ENCODE results near the gene PARD3. TPM values are rescaled to one million over a fixed set of nuclear protein-coding genes. Genes with fewer than 3 reads are reported as not detected.

Gene PARD3
- total and polyA plus RNA-seq, 2 experiments from 2014 or later: 47.2 to 59.7 TPM

DNA sequence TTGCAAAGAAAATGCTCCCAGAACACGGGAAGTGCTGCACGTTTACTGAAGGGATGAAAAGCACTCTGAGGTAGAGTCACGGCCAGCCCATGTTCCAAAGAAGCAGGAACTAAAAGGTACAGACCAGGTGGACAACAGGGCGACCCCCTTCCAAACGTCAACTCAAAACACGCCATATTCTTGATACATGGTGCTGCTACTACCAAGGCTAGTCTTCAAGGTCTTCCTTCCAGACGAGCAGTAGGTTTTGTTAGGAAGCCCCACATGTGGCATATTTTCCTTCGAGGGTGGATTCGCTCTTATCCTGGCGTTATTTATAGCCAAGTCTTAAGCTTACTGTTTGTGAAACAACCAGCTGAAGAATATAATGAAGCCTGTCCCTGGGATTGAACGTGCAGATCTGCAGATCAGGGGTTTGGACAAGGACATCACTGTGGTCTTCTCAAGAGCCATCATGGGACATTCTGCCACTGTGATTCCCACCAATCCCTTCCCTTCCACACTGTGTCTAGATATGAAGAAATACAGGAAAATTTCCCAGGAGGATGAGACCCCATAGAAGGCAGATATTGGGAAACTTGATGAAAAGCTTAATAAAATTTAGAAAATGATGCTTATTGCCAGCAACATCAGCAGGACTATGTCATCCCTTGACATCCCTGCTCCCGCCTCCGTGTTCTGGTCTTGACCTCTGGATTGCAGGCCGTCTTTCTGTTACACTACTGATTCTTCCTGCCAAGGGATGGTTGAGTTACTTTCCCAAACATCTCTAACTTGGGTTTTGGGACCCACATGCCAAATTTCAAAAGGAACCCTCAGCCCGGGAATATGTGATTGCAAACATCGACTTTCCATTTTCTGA is 734.4 kb downstream of the PARD3 start:
- no peak overlapping the region for H2AFZ ChIP-seq
- H4K20me1 ChIP-seq (ENCODE audit: insufficient read depth, poor library complexity, severe bottlenecking): no peaks in the 10 kb centered on the region
- DNase-seq (ENCODE audit: low spot score): no peak
- no peaks in the 10 kb centered on the region for H3K27me3 ChIP-seq
- H3K9me3 ChIP-seq (ENCODE audit: low read depth): no peaks in the 10 kb centered on the region
- no peak overlapping the region for H3K27ac ChIP-seq
- H3K36me3 ChIP-seq (replicated peaks; ENCODE audit: insufficient read depth, low read depth): no peaks in the 10 kb centered on the region
- no peaks in the 10 kb centered on the region for H3K4me1 ChIP-seq (ENCODE audit: insufficient read depth)
- H3K4me2 ChIP-seq: no peak overlapping the region
- no peak overlapping the region for H3K4me3 ChIP-seq
- H3K79me2 ChIP-seq: no peaks in the 10 kb centered on the region
- H3K9me2 ChIP-seq (replicated peaks; ENCODE audit: insufficient read depth): no peaks in the 10 kb centered on the region
- WGBS (ENCODE audit: low lambda C conversion rate, missing lambda C conversion rate): 92% methylated on average over 16 of the region's 16 CpGs
- no peak for TF ChIP-seq EZH2 (IDR thresholded peaks at IDR 0.05; ENCODE audit: borderline replicate concordance)
- TF ChIP-seq, protein P1, sequence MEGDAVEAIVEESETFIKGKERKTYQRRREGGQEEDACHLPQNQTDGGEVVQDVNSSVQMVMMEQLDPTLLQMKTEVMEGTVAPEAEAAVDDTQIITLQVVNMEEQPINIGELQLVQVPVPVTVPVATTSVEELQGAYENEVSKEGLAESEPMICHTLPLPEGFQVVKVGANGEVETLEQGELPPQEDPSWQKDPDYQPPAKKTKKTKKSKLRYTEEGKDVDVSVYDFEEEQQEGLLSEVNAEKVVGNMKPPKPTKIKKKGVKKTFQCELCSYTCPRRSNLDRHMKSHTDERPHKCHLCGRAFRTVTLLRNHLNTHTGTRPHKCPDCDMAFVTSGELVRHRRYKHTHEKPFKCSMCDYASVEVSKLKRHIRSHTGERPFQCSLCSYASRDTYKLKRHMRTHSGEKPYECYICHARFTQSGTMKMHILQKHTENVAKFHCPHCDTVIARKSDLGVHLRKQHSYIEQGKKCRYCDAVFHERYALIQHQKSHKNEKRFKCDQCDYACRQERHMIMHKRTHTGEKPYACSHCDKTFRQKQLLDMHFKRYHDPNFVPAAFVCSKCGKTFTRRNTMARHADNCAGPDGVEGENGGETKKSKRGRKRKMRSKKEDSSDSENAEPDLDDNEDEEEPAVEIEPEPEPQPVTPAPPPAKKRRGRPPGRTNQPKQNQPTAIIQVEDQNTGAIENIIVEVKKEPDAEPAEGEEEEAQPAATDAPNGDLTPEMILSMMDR (IDR thresholded peaks at IDR 0.05; ENCODE audit: poor library complexity): no peak
- no peak for TF ChIP-seq EZH2phosphoT487 (IDR thresholded peaks at IDR 0.05; ENCODE audit: low read depth, severe bottlenecking, unreplicated experiment)

DNA sequence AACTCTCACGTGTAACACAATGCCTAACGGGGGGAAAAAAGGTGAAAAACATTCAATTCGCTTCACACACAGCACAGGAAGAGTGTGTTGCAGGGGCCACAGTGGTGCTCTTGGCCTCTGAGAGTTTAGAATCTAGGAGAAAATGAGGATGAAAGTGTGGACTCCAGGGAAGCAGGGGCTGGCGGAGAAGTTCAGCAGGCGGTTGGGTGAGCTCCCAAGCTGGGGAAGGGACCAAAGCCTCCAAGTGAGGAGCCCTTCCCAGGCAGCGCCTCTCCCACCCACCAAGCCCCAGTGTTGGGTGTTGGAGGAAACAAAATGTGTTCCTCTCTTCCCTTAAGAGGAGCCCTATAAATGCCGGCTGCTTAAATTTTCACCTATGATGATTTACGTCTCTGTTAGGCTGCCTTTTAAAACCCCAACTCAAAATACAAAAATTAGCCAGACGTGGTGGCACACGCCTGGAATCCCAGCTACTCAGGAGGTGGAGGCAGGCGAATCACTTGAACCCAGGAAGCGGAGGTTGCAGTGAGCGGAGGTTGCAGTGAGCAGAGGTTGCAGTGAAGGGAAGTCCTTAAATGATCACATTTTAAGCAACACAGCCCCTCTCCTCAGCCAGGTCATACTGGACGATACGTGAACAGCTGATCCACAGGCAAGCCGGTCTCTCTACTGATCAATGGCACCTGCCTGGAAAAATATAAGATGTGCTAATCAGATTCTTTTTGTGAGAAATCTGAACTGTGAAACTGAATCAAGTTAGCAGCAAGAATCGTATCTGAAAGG is 735.2 kb downstream of the PARD3 start:
- Histone ChIP-seq H3K9me2 (replicated peaks; ENCODE audit: insufficient read depth) (no peaks in the 10 kb centered on the region), H3K27ac (no peak overlapping the region), H3K79me2 (no peaks in the 10 kb centered on the region), H2AFZ (no peak overlapping the region), H3K9me3 (ENCODE audit: low read depth) (no peaks in the 10 kb centered on the region), H4K20me1 (ENCODE audit: insufficient read depth, poor library complexity, severe bottlenecking) (no peaks in the 10 kb centered on the region), H3K36me3 (replicated peaks; ENCODE audit: insufficient read depth, low read depth) (no peaks in the 10 kb centered on the region), H3K4me3 (no peak overlapping the region), H3K27me3 (no peaks in the 10 kb centered on the region), H3K4me1 (ENCODE audit: insufficient read depth) (no peaks in the 10 kb centered on the region), H3K4me2 (no peak overlapping the region)
- TF ChIP-seq EZH2phosphoT487 (IDR thresholded peaks at IDR 0.05; ENCODE audit: low read depth, severe bottlenecking, unreplicated experiment) (no peak), EZH2 (IDR thresholded peaks at IDR 0.05; ENCODE audit: borderline replicate concordance) (no peak)
- TF ChIP-seq, protein P1 (IDR thresholded peaks at IDR 0.05; ENCODE audit: poor library complexity): no peak
- DNase-seq (ENCODE audit: low spot score): no peak
- 94% methylated on average over 17 of the region's 17 CpGs for WGBS (ENCODE audit: low lambda C conversion rate, missing lambda C conversion rate)

DNA sequence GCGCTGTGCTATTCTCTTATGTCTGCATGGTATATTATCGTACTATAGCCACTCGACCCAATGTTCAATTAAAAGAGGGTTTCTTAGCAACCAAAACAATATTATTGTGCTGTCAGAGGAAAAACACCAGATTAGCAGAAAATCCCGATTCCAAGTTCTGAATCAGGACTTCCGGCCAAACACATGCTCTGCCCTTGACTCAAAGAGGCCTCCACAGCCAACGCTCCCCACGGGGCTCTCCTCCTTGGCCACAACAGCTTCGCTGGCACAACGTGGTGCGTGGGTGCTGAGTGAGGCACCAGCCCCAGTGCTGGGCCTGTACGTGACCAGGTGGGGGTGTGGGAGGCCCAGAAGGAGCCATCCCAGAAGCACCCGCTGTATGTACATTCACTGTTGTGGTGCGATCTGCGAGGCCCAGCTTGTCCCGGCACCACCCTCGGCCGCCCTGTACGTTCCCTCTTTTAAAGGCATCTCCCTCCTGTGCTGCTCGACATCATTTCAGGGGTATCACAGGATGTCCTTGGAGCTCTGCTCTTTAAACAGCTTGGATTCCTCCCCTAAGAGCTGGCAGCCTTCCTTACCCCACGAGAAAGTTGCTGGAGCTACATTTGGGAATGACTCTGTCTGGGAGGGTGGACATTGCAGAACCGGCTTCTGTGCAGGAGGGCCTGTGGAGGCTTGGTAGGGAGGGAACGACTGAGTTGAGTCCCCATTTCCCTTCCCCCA is 736.2 kb downstream of the PARD3 start:
- DNase-seq (ENCODE audit: low spot score): no peak
- no peaks in the 10 kb centered on the region for H4K20me1 ChIP-seq (ENCODE audit: insufficient read depth, poor library complexity, severe bottlenecking)
- H3K27ac ChIP-seq: no peak overlapping the region
- no peak for TF ChIP-seq EZH2 (IDR thresholded peaks at IDR 0.05; ENCODE audit: borderline replicate concordance)
- TF ChIP-seq EZH2phosphoT487 (IDR thresholded peaks at IDR 0.05; ENCODE audit: low read depth, severe bottlenecking, unreplicated experiment): no peak
- TF ChIP-seq, protein P1 (IDR thresholded peaks at IDR 0.05; ENCODE audit: poor library complexity): no peak
- no peaks in the 10 kb centered on the region for H3K36me3 ChIP-seq (replicated peaks; ENCODE audit: insufficient read depth, low read depth)
- H3K4me1 ChIP-seq (ENCODE audit: insufficient read depth): no peaks in the 10 kb centered on the region
- H3K9me3 ChIP-seq (ENCODE audit: low read depth): no peaks in the 10 kb centered on the region
- no peaks in the 10 kb centered on the region for H3K27me3 ChIP-seq
- 91% methylated on average over 22 of the region's 22 CpGs for WGBS (ENCODE audit: low lambda C conversion rate, missing lambda C conversion rate)
- H3K79me2 ChIP-seq: no peaks in the 10 kb centered on the region
- no peak overlapping the region for H3K4me2 ChIP-seq
- no peaks in the 10 kb centered on the region for H3K9me2 ChIP-seq (replicated peaks; ENCODE audit: insufficient read depth)
- no peak overlapping the region for H2AFZ ChIP-seq
- no peak overlapping the region for H3K4me3 ChIP-seq
